Common myeloid progenitor, CD34-positive (primary cell): ENCODE results near the gene GNG2.

Experiments used
- CTCF ChIA-PET: fragments of 350-600 bp; sonication (Branson Sonifier 250); formaldehyde crosslinking; loops from one replicate; lab custom pipeline; 2021; ENCODE audit warnings: antibody characterized with exemption; lab: Charles Lee
- POLR2A ChIA-PET: fragments of 350-600 bp; sonication (Branson Sonifier 250); formaldehyde crosslinking; loops from one replicate; lab custom pipeline; 2021; ENCODE audit warnings: antibody characterized with exemption; lab: Charles Lee
- DNase-seq, 3 donors: peaks; one replicate each; pipeline versions ENCODE4 v3.0.0 to v3.0.0-alpha.2; 2013
- H3K27ac ChIP-seq, 2 experiments: 1 replicate in 1 of 2; 2 replicates in 1 of 2; pipeline ENCODE4 v1.7.0; 2013; ENCODE audit warnings: inconsistent platforms in 2 of 2, low read length in 2 of 2, mild to moderate bottlenecking in 2 of 2, low read depth in 1 of 2, moderate library complexity in 1 of 2; ENCODE audit not compliant: severe bottlenecking in 2 of 2, insufficient read depth in 1 of 2, poor library complexity in 1 of 2
- H3K27me3 ChIP-seq, 5 experiments: replicated peaks in 2 of 5; 1 replicate in 3 of 5; 2 replicates in 2 of 5; pipeline versions ENCODE4 v1.6.1 to v1.7.0; 2013; ENCODE audit warnings: low read length in 4 of 5, mild to moderate bottlenecking in 2 of 5, moderate library complexity in 2 of 5, inconsistent platforms in 1 of 5; ENCODE audit not compliant: insufficient read depth in 5 of 5, control insufficient read depth in 4 of 5
- H3K36me3 ChIP-seq, 4 experiments: 1 replicate in 2 of 4; 2 replicates in 2 of 4; pipeline versions ENCODE4 v1.6.1 to v1.7.0; 2013; ENCODE audit warnings: low read length in 3 of 4, control low read depth in 1 of 4, mild to moderate bottlenecking in 1 of 4; ENCODE audit not compliant: control insufficient read depth in 4 of 4, insufficient read depth in 4 of 4
- H3K4me1 ChIP-seq, 4 experiments: 1 replicate in 3 of 4; 2 replicates in 1 of 4; pipeline versions ENCODE4 v1.6.1 to v1.7.1; 2013; ENCODE audit warnings: low read length in 3 of 4, mild to moderate bottlenecking in 3 of 4, control low read depth in 1 of 4, inconsistent platforms in 1 of 4, moderate library complexity in 1 of 4; ENCODE audit not compliant: control insufficient read depth in 4 of 4, insufficient read depth in 4 of 4; ENCODE audit errors: control extremely low read depth in 1 of 4
- H3K4me3 ChIP-seq, 7 experiments: 1 replicate in 4 of 7; 2 replicates in 3 of 7; pipeline versions ENCODE4 v1.5.1 to v1.7.0; 2013; ENCODE audit warnings: mild to moderate bottlenecking in 7 of 7, low read length in 6 of 7, moderate library complexity in 6 of 7, inconsistent platforms in 2 of 7, low read depth in 2 of 7, control low read depth in 1 of 7; ENCODE audit not compliant: insufficient read depth in 4 of 7, control insufficient read depth in 1 of 7; ENCODE audit errors: extremely low read depth in 1 of 7
- H3K9me3 ChIP-seq, 5 experiments: 1 replicate in 4 of 5; 2 replicates in 1 of 5; pipeline versions ENCODE4 v1.6.1 to v1.7.1; 2013; ENCODE audit warnings: low read length in 4 of 5, mild to moderate bottlenecking in 2 of 5, inconsistent platforms in 1 of 5, low read depth in 1 of 5, moderate library complexity in 1 of 5; ENCODE audit not compliant: control insufficient read depth in 4 of 5, insufficient read depth in 2 of 5; ENCODE audit errors: control extremely low read depth in 1 of 5
- WGBS: methylation state at CpG from one replicate; pipeline ENCODE4 v1.1.5; 2013; ENCODE audit not compliant: insufficient coverage; 5-methylcytosine and 5-hydroxymethylcytosine counted together

Gene GNG2

DNA sequence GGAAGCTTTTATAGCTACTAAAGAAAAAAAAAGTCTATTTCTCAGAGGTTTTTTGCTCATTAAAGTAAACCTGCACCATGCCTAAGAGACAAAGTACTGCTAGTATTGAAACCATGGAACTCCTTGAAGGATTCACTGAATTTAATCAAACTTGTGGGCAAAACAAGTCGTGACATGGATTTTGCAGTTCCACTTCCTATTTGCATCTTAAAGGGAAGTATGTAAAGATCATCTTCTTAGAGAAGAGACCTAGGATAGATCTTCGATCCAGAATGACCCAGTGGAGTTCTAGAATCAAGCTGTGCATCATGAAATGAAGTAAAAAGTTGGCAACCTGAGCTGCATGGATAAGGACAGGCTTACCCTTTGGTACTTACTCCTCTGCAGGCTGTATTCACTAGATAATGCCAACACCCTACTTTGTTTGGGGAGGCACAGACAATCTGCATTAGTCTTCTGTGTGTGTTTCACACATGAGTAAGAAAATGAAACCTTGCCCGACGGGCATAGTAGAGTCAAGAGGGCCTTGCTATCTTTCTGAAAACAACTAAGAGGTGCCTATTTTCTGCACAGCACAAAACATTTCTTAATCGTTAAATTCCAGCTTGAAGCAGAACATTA lies 1.9 kb downstream of the GNG2 start:
- WGBS, result 66% methylated on average over 4 of the region's 5 CpGs

DNA sequence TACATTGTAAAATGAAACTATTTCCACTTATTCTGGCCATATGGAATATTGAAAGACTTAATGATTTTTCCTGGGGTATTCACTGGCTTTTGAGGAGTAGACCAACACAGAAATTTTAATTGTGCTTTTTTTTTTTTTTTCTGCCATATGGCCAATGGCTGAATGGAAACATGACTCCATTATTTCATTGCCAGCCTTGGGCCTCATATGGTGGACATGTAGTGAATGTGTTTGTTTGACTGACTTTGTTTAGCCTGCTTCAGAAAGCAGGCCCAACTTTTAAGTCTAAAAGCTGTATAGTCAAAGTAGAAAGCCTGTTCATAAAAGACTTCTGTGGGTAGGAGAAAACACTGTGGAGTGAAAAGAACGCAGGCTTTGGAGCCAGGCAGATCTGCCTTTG lies 2.4 kb downstream of the GNG2 start:
- Histone ChIP-seq H3K4me3 (peak overlapping the region in 4 of 7 experiments; percentile 12 to 79 (median 32)), H3K9me3 (no peaks in the 10 kb centered on the region), H3K4me1 (peaks cover 17 to 44% (median 33%) of the 10 kb centered on the region in 4 experiments), H3K27me3 (no peaks in the 10 kb centered on the region), H3K36me3 (no peaks in the 10 kb centered on the region), H3K27ac (no peak overlapping the region)
- no CpG with 5 or more reads among the region's 1 CpG for WGBS
- ChIA-PET CTCF (interaction anchor here (0.7 to 3.2 kb wide), 6 partner anchors 8 to 117 kb away, joined by 3 to 11 read pairs (median 4); no protein-coding TSS in a partner anchor), POLR2A (interaction anchor here (0.9 to 1.0 kb wide), 2 partner anchors 24 to 35 kb away, joined by 3 to 4 read pairs; no protein-coding TSS in a partner anchor)
- no peak for DNase-seq

More for the DNA sequence above, 1.9 kb downstream of the GNG2 start:
- H3K4me1 ChIP-seq, result peaks cover 20 to 44% (median 32%) of the 10 kb centered on the region in 4 experiments
- H3K36me3 ChIP-seq, result no peaks in the 10 kb centered on the region
- H3K9me3 ChIP-seq, result no peaks in the 10 kb centered on the region
- CTCF ChIA-PET, result interaction anchor here (0.7 to 3.2 kb wide), 7 partner anchors 8 to 118 kb away, joined by 3 to 11 read pairs (median 5); no protein-coding TSS in a partner anchor
- no peak overlapping the region for H3K27ac ChIP-seq
- H3K27me3 ChIP-seq, result no peaks in the 10 kb centered on the region
- H3K4me3 ChIP-seq, result peak overlapping the region in 6 of 7 experiments; percentile 12 to 79 (median 32)
- peak; percentile 18 to 77 (median 46) for DNase-seq
- POLR2A ChIA-PET, result interaction anchor here (0.9 to 1.0 kb wide), 2 partner anchors 25 to 35 kb away, joined by 3 to 4 read pairs; no protein-coding TSS in a partner anchor

DNA sequence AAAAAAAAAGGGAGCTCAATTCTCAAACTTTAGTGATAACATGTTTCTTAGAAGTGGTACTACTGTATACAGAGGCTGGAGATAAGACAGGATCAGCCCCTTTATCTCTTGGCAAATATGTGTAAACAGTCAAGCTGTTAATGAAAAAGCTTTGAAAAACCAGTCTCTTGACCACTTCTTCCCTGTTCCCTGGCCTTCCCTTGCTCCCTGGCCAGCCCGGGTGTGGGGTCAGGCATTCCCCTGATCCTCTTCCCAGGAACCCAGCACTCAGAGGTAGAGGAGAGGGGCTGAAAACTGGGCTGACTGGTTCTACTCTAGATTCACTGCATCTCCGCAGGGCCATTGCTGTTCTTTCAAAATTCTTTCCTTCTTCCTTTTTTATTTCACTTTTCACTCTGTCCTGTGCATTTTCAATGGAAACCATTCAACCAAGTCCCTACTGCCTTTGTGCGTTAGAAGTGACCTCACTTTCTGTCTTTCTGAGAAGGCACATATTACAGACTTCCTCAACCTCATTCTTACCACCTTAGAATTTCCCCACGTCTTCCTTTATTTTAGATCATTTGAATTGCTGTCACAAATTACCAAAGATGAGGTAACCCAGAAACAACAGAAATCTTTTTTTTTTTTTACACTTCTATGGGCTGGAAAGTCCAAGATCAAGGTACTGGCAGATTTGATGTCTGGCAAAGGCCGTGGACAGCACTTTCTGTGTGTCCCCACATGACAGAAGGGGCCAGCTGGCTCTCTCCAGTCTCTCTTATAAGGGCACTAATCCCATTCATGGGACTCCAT lies 5.7 kb downstream of the GNG2 start:
- ChIA-PET POLR2A (no interaction called here), CTCF (no interaction called here)
- DNase-seq, result no peak
- H3K27me3 ChIP-seq, result no peaks in the 10 kb centered on the region
- H3K27ac ChIP-seq, result no peak overlapping the region
- 64% methylated on average over 3 of the region's 5 CpGs for WGBS
- H3K4me3 ChIP-seq, result no peak overlapping the region
- H3K9me3 ChIP-seq, result no peaks in the 10 kb centered on the region
- no peaks in the 10 kb centered on the region for H3K36me3 ChIP-seq
- peaks cover 3 to 25% (median 22%) of the 10 kb centered on the region in 4 experiments for H3K4me1 ChIP-seq

DNA sequence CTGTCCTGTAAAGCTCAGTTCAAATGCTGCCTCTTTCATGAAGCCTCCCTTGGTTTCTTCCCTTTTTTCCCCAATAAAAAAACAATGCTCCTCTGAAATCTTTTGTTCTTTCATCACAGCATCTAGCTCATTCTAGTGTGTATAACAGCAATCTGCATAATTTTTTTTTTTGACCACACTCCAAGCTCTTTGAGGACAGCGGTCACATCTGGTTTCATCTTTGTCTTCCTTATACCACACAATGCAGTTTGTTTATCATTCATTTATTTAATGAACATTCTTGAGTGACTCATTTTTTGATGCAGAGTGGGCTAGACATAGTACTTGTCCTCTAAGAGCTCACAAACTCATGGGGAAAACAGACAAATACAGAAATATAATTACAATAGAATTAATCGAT lies 7.3 kb downstream of the GNG2 start:
- ChIA-PET CTCF (interaction anchor here (1.3 to 1.4 kb wide), 3 partner anchors 12 to 28 kb away, joined by 3 read pairs; no protein-coding TSS in a partner anchor), POLR2A (no interaction called here)
- no peak overlapping the region for H3K27ac ChIP-seq
- no peaks in the 10 kb centered on the region for H3K9me3 ChIP-seq
- H3K36me3 ChIP-seq, result no peaks in the 10 kb centered on the region
- H3K4me1 ChIP-seq, result peaks cover 0 to 21% (median 7%) of the 10 kb centered on the region in 4 experiments
- H3K4me3 ChIP-seq, result no peak overlapping the region
- DNase-seq, result no peak
- WGBS, result 90% methylated on average over 2 of the region's 2 CpGs
- no peaks in the 10 kb centered on the region for H3K27me3 ChIP-seq

DNA sequence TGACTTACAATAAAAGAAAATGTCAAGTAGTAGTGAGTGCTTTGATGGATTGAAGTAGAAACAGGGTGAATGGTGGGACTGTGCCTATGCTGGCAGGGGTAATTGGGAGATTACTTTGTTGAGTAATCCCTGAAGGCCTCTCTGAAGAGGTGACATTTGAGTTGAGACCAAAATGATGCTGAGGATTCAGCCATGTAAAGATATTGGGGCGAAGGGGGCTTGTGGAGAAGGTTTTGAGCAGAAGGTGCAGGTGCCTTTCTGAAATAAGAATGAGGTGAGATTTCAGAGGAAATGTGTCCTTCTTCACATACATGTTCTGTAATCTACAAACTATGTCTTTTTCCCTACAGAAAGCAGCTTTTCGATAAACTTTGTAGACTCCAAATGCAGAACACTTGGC lies 8.0 kb downstream of the GNG2 start:
- ChIA-PET CTCF (interaction anchor here (1.3 kb wide), 2 partner anchors 12 to 18 kb away, joined by 3 read pairs; no protein-coding TSS in a partner anchor), POLR2A (no interaction called here)
- Histone ChIP-seq H3K27me3 (no peaks in the 10 kb centered on the region), H3K36me3 (no peaks in the 10 kb centered on the region), H3K4me3 (no peak overlapping the region), H3K9me3 (no peaks in the 10 kb centered on the region), H3K27ac (no peak overlapping the region), H3K4me1 (peaks cover 2 to 20% (median 11%) of the 10 kb centered on the region in 4 experiments)
- no peak for DNase-seq
- WGBS, result no CpG with 5 or more reads among the region's 2 CpGs

DNA sequence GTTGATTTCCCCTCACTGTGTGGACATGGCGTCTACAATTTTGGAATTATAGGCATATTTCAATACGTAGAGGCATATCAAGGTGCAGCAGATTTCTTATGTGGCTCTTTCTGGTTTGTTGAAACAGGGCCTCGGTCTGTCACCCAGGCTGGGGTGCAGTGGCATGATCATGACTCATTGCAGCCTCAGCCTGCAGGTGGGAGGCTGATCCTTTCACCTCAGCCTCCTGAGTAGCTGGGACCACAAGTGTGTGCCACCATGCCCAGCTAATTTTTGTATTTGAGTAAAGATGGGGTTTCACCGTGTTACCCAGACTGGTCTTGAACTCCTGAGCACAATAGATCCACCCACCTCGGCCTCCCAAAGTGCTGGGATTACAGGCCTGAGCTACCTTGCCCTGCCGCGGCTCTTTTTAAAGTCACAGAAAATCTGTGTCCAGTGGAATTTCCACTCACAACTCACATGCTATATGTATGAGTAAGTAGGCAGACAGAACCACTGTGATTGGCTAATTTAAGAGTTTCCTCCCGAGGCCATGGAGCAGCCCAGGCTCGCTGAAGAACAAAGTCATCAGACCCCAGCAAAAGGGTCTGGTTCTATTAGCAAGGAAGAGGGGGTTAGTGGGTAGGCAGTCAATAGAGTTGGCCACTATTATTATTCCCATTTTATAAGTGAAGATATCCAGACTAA lies 9.1 kb downstream of the GNG2 start:
- ChIA-PET CTCF (interaction anchor here (1.2 to 1.3 kb wide), 3 partner anchors 8 to 30 kb away, joined by 3 to 5 read pairs (median 3); no protein-coding TSS in a partner anchor), POLR2A (no interaction called here)
- WGBS, result 91% methylated on average over 6 of the region's 9 CpGs
- Histone ChIP-seq H3K36me3 (no peaks in the 10 kb centered on the region), H3K27ac (no peak overlapping the region), H3K9me3 (no peaks in the 10 kb centered on the region), H3K4me3 (no peak overlapping the region), H3K4me1 (peaks cover 6 to 20% (median 13%) of the 10 kb centered on the region in 4 experiments), H3K27me3 (no peaks in the 10 kb centered on the region)
- no peak for DNase-seq
